H9 (cell line): ENCODE data around the gene LMNTD1. TPM values are rescaled to one million over a fixed set of nuclear protein-coding genes. Genes with fewer than 3 reads are reported as not detected.

Experiments used
- DNase-seq: peaks from one replicate; pipeline ENCODE4 v3.0.0-alpha.2; 2017
- H2AFZ ChIP-seq: one replicate; pipeline ENCODE4 v1.6.1; 2013; ENCODE audit warnings: mild to moderate bottlenecking, low read length, control low read depth, moderate library complexity
- H2AK5ac ChIP-seq: 2 replicates; pipeline ENCODE4 v1.6.1; 2013; ENCODE audit warnings: low read length, control low read depth, mixed read lengths; ENCODE audit not compliant: insufficient read length
- H2BK120ac ChIP-seq: one replicate; pipeline ENCODE4 v1.6.1; 2013; ENCODE audit warnings: low read depth, mild to moderate bottlenecking, low read length, control low read depth, inconsistent platforms; ENCODE audit not compliant: poor library complexity, severe bottlenecking
- H2BK12ac ChIP-seq: 2 replicates; pipeline ENCODE4 v1.6.1; 2013; ENCODE audit warnings: low read length, control low read depth, mixed read lengths, low read depth; ENCODE audit not compliant: insufficient read length
- H2BK15ac ChIP-seq: 2 replicates; pipeline ENCODE4 v1.6.1; 2013; ENCODE audit warnings: low read depth, low read length, control low read depth
- H2BK20ac ChIP-seq: one replicate; pipeline ENCODE4 v1.6.1; 2013; ENCODE audit warnings: low read depth, mild to moderate bottlenecking, low read length, control low read depth, inconsistent platforms; ENCODE audit not compliant: poor library complexity, severe bottlenecking
- H2BK5ac ChIP-seq: 2 replicates; pipeline ENCODE4 v1.6.1; 2013; ENCODE audit warnings: low read length, control low read depth, mixed read lengths; ENCODE audit not compliant: insufficient read length
- H3K14ac ChIP-seq: 2 replicates; pipeline ENCODE4 v1.6.1; 2013; ENCODE audit warnings: low read length, control low read depth; ENCODE audit not compliant: insufficient read depth
- H3K18ac ChIP-seq: 2 replicates; pipeline ENCODE4 v1.6.1; 2013; ENCODE audit warnings: low read depth, mild to moderate bottlenecking, mixed read lengths, low read length, control low read depth; ENCODE audit not compliant: insufficient read length
- H3K23ac ChIP-seq: 2 replicates; pipeline ENCODE4 v1.6.1; 2013; ENCODE audit warnings: low read length, control low read depth, mixed read lengths, low read depth; ENCODE audit not compliant: insufficient read length
- H3K23me2 ChIP-seq: 2 replicates; pipeline ENCODE4 v1.6.1; 2013; ENCODE audit warnings: low read depth, mild to moderate bottlenecking, mixed read lengths, low read length, control low read depth; ENCODE audit not compliant: insufficient read length, poor library complexity, severe bottlenecking
- H3K27ac ChIP-seq: 2 replicates; pipeline ENCODE4 v1.5.1; 2013; ENCODE audit warnings: low read length, control low read depth, mixed read lengths, low read depth; ENCODE audit not compliant: insufficient read length
- H3K27me3 ChIP-seq: 2 replicates; pipeline ENCODE4 v1.6.1; 2013; ENCODE audit warnings: low read length, control low read depth, inconsistent platforms; ENCODE audit not compliant: insufficient read depth
- H3K4ac ChIP-seq: 2 replicates; pipeline ENCODE4 v1.6.1; 2013; ENCODE audit warnings: low read depth, mild to moderate bottlenecking, control low read depth, inconsistent platforms, low read length, moderate library complexity
- H3K4me1 ChIP-seq: 2 replicates; pipeline ENCODE4 v1.6.1; 2013; ENCODE audit warnings: low read length, control low read depth, inconsistent platforms; ENCODE audit not compliant: insufficient read depth
- H3K4me2 ChIP-seq: 2 replicates; pipeline ENCODE4 v1.6.1; 2013; ENCODE audit warnings: low read length, control low read depth, mixed read lengths; ENCODE audit not compliant: insufficient read length, insufficient read depth
- H3K56ac ChIP-seq: 2 replicates; pipeline ENCODE4 v1.6.1; 2013; ENCODE audit warnings: low read depth, mild to moderate bottlenecking, mixed read lengths, low read length, control low read depth; ENCODE audit not compliant: insufficient read length
- H3K79me1 ChIP-seq: 2 replicates; pipeline ENCODE4 v1.6.1; 2013; ENCODE audit warnings: low read depth, mild to moderate bottlenecking, moderate library complexity, low read length, control low read depth, inconsistent platforms; ENCODE audit not compliant: insufficient read depth, poor library complexity, severe bottlenecking
- H3K79me2 ChIP-seq: 2 replicates; pipeline ENCODE4 v1.6.1; 2013; ENCODE audit warnings: low read length, control low read depth, inconsistent platforms; ENCODE audit not compliant: insufficient read depth
- H3K9ac ChIP-seq: 2 replicates; pipeline ENCODE4 v1.6.1; 2013; ENCODE audit warnings: low read length, control low read depth, mixed read lengths; ENCODE audit not compliant: insufficient read length; ENCODE audit errors: extremely low read depth
- H3K9me3 ChIP-seq: one replicate; pipeline ENCODE4 v1.6.1; 2013; ENCODE audit warnings: low read depth, low read length, inconsistent platforms; ENCODE audit not compliant: control insufficient read depth
- H3T11ph ChIP-seq: one replicate; pipeline ENCODE4 v1.6.1; 2013; ENCODE audit warnings: mild to moderate bottlenecking, low read length, control low read depth, inconsistent platforms
- H4K20me1 ChIP-seq: one replicate; pipeline ENCODE4 v1.6.1; 2013; ENCODE audit not compliant: control insufficient read depth, insufficient read length, insufficient read depth
- H4K5ac ChIP-seq: 2 replicates; pipeline ENCODE4 v1.6.1; 2013; ENCODE audit warnings: low read depth, mild to moderate bottlenecking, mixed read lengths, low read length, control low read depth; ENCODE audit not compliant: insufficient read length
- H4K8ac ChIP-seq: replicated peaks from 2 replicates; pipeline ENCODE4 v1.6.1; 2013; ENCODE audit warnings: low read length, control low read depth, mixed read lengths, low read depth; ENCODE audit not compliant: insufficient read length
- H4K91ac ChIP-seq: 2 replicates; pipeline ENCODE4 v1.6.1; 2013; ENCODE audit warnings: low read depth, mild to moderate bottlenecking, moderate library complexity, mixed read lengths, low read length, control low read depth; ENCODE audit not compliant: insufficient read length
- H3K27ac Mint-ChIP-seq, 3 experiments: 2 replicates in 2 of 3; 3 replicates in 1 of 3; pipeline ENCODE4 v1.8.0; 2020 to 2021; ENCODE audit warnings: mixed read lengths in 3 of 3, mild to moderate bottlenecking in 1 of 3, moderate library complexity in 1 of 3
- H3K27me3 Mint-ChIP-seq: 2 replicates; pipeline ENCODE4 v1.8.0; 2021; ENCODE audit warnings: low read depth, mild to moderate bottlenecking, moderate library complexity, mixed read lengths
- H3K36me3 Mint-ChIP-seq, 3 experiments: 2 replicates in 2 of 3; 3 replicates in 1 of 3; pipeline ENCODE4 v1.8.0; 2020 to 2021; ENCODE audit warnings: low read depth in 3 of 3, mixed read lengths in 3 of 3; ENCODE audit not compliant: insufficient read depth in 1 of 3
- H3K4me1 Mint-ChIP-seq, 2 experiments: 2 replicates each; pipeline ENCODE4 v1.8.0; 2020; ENCODE audit warnings: mixed read lengths in 2 of 2
- H3K4me3 Mint-ChIP-seq, 2 experiments: 2 replicates in 1 of 2; 3 replicates in 1 of 2; pipeline ENCODE4 v1.8.0; 2020 to 2021; ENCODE audit warnings: mild to moderate bottlenecking in 2 of 2, mixed read lengths in 2 of 2, moderate library complexity in 1 of 2
- H3K9me3 Mint-ChIP-seq, 2 experiments: 2 replicates in 1 of 2; 3 replicates in 1 of 2; pipeline ENCODE4 v1.8.0; 2020; ENCODE audit warnings: mild to moderate bottlenecking in 2 of 2, mixed read lengths in 2 of 2, moderate library complexity in 1 of 2
- WGBS: extraction: QIAGEN DNeasy Blood & Tissue Kit; methylation state at CpG from one replicate; pipeline ENCODE4 v1.1.7; 2013; ENCODE audit warnings: missing lambda C conversion rate, low lambda C conversion rate, mixed read lengths; ENCODE audit not compliant: insufficient read length; ENCODE audit errors: extremely low coverage; 5-methylcytosine and 5-hydroxymethylcytosine counted together
- long read RNA-seq: library from polyadenylated mRNA; unstranded; transcript quantifications from one replicate; pipeline ENCODE4 v2.0.0, GENCODE V29; 2020
- total RNA-seq: library from RNA; stranded (reverse); gene quantifications from 2 replicates; pipeline ENCODE4 v1.2.1, GENCODE V29; 2021
- TF ChIP-seq, protein P1 (sequence below): fragments of 200-600 bp; sonication (generic); conservative IDR thresholded peaks from 3 replicates; pipeline ENCODE4 v1.8.0; 2021; ENCODE audit warnings: antibody characterized with exemption, mild to moderate bottlenecking

LMNTD1 gene
- total RNA-seq: not detected in 2 replicates
- long read RNA-seq, partial matches to known transcripts: 0 of 7 reads
- long read RNA-seq, other reads (novel, unspliced or antisense): 7 of 7 reads

GRCh38 chr12:25553098-25553497, at the start of gene LMNTD1:
Gene LMNTD1, minus strand, starts transcription at chr12:25553283. Its CDS starts 324 bp downstream, at chr12:25552959.
- Histone ChIP-seq H2BK120ac (no peak within 1 kb of the TSS), H3K4me2 (no peak within 1 kb of the TSS), H3K9ac (no peak within 1 kb of the TSS), H3K4me1 (no peaks in the 10 kb centered on the region), H4K5ac (no peak within 1 kb of the TSS), H3K27ac (no peak within 1 kb of the TSS), H4K20me1 (no peaks in the 10 kb centered on the region), H3K23me2 (no peaks in the 10 kb centered on the region), H3K79me2 (no peaks in the 10 kb centered on the region), H3T11ph (no peak within 1 kb of the TSS), H3K14ac (no peak within 1 kb of the TSS), H4K8ac (no peak within 1 kb of the TSS), H3K4ac (no peak within 1 kb of the TSS), H2BK15ac (no peak within 1 kb of the TSS), H2BK20ac (no peak within 1 kb of the TSS), H3K27me3 (no peaks in the 10 kb centered on the region), H2AFZ (no peak within 1 kb of the TSS), H3K56ac (no peak within 1 kb of the TSS), H3K9me3 (no peaks in the 10 kb centered on the region), H4K91ac (no peak within 1 kb of the TSS), H3K23ac (no peak within 1 kb of the TSS), H3K79me1 (no peaks in the 10 kb centered on the region), H2BK5ac (no peak within 1 kb of the TSS), H2AK5ac (no peak within 1 kb of the TSS), H2BK12ac (no peak within 1 kb of the TSS), H3K18ac (no peak within 1 kb of the TSS)
- Mint-ChIP-seq H3K36me3 (no peaks in the 10 kb centered on the region), H3K27ac (no peak within 1 kb of the TSS), H3K4me1 (no peaks in the 10 kb centered on the region), H3K27me3 (no peaks in the 10 kb centered on the region), H3K4me3 (no peak within 1 kb of the TSS), H3K9me3 (no peaks in the 10 kb centered on the region)
- no peak for DNase-seq
- TF ChIP-seq, protein P1, sequence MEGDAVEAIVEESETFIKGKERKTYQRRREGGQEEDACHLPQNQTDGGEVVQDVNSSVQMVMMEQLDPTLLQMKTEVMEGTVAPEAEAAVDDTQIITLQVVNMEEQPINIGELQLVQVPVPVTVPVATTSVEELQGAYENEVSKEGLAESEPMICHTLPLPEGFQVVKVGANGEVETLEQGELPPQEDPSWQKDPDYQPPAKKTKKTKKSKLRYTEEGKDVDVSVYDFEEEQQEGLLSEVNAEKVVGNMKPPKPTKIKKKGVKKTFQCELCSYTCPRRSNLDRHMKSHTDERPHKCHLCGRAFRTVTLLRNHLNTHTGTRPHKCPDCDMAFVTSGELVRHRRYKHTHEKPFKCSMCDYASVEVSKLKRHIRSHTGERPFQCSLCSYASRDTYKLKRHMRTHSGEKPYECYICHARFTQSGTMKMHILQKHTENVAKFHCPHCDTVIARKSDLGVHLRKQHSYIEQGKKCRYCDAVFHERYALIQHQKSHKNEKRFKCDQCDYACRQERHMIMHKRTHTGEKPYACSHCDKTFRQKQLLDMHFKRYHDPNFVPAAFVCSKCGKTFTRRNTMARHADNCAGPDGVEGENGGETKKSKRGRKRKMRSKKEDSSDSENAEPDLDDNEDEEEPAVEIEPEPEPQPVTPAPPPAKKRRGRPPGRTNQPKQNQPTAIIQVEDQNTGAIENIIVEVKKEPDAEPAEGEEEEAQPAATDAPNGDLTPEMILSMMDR: no peak
- WGBS: no CpG with 5 or more reads among the region's 1 CpG
